NCI-H2029 (cell line): ENCODE data around the gene CSRP1.
"Not testable (repeated sequence)": the region's sequence is repeated elsewhere in the genome, so short reads cannot be mapped to it uniquely, and the experiment has no call there.

Source experiments
- DNase-seq: peaks from one replicate; lab custom pipeline; 2025; lab: John Stamatoyannopoulos, UW

The CSRP1 gene

DNA sequence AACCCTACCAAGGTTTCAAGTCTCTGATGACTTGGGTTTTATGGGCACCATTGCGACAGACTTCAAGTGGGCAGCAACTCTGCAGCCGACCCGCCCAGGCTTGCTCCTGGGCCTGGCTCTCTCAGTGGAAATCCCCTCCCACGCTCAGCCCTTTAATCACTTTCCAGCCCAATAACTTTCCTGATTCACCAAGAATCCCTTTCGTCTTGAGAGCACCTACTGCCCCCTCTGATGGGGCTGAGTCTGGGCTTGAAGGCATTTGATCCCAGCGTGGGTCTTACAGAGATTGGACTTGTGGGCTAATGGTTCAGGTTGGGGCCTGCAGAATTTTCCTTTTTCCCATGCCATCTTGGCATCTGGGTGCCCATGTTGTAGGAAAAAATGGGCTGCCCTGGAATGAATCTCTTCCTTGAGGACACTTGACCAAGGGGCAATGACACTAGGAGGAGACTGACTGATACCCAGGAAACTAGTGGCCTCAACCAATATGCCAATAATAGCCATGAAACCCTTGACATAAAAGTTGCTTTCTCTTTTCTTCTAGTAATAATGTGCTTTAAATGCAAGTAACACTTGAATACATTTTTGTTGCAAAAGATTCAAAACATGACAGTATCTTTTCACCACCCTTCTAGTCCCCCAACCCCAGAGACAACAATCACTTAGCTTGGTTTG lies 30.1 kb downstream of the CSRP1 start:
- no peak for DNase-seq

DNA sequence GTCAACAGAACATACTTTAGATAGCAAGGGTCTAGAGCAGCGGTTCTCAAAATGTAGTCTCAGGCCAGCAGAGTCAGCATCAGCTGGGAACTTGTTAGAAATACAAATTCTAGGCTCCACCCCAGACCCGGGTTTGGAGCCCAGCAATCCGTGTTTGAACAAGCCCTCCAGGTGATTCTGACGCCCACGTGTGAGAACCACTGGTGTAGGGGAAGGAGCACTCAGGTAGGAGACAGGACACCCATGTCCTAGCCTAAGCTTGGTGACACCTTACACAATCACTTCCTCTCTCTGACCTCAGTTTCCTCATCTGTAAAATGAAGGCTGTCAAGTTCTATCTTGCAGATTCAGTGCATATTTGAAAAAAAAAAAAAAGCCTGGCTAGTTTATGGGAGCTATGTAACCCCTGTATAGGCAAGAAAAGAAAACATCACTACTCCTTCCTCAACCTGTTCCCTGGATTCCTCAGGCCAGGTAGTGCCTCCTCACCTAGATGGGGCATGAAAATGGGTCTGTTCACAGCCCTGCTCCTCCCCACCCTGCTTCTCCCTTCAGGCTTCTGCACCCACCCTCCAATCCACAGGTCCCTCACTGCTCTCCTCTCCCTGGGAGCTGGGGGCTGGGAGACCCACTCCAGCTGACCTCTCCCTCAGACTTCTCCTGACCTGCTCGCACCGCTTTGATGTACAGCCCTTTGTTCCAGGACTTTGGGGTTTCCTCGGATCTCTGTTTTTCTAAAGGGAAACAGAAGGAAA lies 30.8 kb downstream of the CSRP1 start:
- no peak for DNase-seq

DNA sequence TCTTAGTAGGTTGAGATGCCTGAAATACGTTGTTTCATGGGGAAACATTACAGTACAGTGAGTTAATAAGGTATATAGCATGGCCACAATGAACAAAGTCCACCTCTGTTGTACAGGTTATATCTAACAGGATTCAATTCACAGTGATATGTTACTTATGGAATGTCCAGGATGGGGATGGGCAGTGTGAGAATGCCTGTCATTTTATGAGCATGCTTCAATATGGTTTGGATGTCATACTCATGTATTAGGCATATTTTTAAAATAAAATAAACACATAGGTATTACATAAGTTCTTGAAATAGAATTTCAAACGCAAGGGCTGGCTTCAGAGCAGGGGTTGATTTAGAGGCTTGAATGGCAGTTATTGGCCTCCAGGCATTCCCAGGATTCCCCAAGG lies 31.8 kb downstream of the CSRP1 start:
- no peak for DNase-seq

DNA sequence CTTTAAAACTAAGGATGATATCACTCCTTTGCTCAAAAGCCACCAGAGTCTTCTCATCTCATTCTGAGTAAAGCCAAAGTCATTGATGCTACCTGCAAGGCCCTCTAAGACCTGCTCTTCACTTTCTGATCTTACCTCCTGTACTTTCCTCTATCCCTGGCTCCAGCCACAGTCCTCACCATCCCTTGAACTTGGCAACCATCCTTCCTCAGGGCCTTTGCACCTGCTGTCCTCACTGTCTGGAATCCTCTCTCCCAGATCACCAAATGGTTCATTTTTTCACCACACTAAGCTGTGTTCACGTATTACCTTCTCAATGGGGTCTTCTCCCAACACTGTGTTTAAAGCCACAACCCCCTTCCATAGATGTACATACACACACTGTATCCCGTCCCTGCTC lies 33.6 kb downstream of the CSRP1 start:
- no peak for DNase-seq

DNA sequence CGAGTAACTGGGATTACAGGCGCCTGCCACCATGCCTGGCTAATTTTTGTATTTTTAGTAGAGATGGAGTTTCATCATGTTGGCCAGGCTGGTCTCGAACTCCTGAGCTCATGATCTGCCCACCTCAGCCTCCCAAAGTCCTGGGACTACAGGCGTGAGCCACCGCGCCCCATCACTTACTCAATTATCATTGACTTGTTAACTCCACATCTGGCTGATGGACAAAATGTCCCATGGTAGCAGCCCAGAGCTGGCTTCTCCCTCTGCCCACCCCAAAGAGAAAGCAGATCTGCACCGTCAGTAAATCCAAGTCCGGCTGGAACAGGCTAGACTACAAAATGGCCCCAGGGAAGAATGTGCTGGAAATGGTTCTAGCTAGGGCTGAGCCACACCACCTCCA lies 34.6 kb downstream of the CSRP1 start:
- not testable (repeated sequence) for DNase-seq

DNA sequence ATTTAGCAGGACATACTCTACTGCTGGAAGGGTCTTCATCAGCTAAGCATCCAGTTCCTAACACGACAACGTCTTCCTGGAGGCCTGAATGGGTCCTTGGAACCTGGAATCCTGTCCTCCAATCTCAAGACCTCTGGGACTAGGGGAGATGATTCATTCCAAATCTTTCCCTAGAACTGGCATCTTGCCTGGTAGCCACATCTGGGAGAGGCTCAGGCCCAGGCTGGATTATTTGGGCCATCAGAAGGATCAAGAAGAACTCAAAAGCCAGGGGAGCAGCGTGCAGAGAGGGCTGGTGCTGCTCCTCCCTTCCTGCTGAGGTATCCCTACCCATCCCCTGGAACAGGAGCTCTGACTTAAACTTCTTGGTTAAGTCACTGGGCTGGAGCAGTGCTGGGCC lies 35.2 kb downstream of the CSRP1 start:
- no peak for DNase-seq

DNA sequence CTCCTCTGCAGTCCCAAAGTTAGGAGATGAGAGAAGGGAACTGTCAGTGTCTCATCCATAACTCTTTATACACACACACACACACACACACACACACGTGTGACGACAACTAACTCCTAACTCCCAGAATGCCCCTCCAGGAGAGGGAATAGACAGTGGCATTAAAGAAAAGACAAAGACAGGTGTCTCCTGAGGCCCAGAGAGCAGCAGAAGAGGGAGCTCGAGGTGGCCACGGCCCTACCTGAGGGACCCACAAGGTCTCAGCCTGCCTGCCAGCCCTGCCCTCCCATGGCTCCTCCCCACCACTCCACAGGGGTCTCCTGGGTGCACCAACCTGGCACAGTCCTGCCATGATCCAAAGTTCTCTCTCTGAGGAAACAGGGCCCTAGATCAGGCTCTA lies 36.3 kb downstream of the CSRP1 start:
- DNase-seq, result no peak

DNA sequence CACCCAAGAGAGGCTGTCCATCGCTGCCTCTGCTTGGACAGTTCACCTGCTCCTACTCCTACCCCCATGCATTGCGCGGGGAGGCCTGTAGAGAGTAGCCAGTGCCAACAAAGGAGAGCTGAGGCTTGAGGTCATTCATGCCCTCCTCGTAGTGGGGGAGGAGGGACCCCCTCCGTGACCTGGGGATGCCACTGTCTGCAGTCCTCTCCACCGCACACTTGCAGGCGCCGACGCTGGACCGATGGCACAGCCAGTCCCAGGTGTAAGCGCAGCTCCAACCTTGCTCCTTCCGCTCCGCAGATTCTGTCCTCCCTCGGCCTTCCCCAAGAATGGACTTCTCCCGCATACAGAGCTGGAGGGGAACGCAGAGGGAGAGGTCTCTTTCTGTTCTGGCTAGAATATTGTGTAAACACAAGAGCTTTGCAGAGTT lies 37.3 kb downstream of the CSRP1 start:
- DNase-seq, result no peak

DNA sequence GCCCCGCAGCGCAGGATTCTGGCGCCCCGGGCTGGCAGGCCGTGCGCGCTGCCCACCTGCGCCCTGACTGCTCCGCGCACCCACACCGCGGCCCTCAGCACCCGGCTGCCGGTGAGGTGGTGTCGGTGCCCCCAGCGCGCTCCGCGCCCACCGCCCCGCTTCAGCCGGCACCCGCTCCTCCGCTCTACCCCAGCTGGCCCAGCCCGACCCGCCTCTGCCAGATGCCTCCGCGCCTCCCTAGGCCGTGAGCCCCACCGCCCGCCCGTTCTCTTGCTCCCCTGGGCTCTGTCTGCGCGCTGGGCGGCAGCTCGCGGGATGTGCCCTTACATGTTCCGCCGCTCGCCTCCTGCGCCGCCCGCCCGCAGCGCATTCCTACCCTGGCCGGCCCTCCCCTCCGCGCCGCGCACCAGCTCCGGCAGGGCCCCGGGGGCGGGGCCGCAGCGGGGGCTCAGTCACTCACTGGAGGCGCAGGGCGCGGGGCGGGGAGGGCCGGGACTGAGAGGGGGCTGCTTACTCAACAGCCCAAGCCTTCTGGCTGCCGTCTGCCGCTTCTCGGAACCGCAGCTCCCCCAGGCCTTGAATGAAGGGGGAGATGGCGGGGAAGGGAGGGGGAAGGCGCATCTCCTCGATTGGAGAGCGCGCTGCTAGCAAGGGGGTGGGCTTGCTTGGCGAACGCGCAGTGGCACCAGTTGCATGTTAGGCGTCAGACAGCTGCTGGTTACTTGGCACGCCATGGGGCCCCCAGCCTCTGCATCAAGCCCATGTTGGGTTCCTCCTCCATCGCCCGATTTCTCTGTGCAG lies 37.9 kb downstream of the CSRP1 start, which contains the start of gene PHLDA3:
Gene PHLDA3, minus strand, starts transcription at position 345 of the 801 bp plus-strand sequence. CDS start 402 bp downstream, outside the sequence.
- no peak for DNase-seq

DNA sequence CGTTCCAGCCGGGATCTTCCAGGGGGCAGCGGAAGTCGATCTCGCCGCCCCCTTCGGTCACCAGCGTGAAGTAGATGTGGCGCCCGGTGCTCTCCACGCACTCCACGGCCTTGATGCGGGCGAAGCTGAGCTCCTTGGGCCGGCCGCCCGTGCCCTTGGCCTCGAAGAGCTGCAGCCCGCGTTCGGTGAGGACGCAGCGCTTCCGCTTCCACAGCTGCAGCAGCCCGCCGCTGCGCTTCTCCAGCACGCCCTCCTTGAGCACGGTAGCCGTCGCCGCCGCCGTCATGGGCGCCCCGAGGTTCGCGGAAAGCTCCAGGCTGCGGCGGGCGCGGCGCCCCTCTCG lies 38.5 kb downstream of the CSRP1 start:
- no peak for DNase-seq

DNA sequence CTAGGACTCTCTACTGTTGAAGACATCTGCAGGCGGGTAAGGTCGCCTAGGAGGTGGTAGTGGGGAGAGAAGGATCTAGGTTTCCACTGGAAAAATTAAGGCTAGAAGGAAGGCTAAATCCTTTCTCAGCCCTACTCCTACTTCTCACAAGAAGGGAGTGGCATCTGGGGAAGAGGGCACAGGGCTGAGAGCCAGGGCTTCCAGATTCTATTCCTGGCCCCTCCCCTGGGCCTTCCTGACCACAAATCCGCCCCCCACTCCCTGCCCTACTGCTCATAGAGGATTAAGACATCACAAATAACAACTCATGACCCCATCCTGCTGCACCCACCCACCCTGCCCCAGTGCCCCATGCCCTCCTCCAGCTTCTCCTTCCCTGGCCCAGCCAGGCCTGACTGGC lies 40.4 kb downstream of the CSRP1 start:
- no peak for DNase-seq

DNA sequence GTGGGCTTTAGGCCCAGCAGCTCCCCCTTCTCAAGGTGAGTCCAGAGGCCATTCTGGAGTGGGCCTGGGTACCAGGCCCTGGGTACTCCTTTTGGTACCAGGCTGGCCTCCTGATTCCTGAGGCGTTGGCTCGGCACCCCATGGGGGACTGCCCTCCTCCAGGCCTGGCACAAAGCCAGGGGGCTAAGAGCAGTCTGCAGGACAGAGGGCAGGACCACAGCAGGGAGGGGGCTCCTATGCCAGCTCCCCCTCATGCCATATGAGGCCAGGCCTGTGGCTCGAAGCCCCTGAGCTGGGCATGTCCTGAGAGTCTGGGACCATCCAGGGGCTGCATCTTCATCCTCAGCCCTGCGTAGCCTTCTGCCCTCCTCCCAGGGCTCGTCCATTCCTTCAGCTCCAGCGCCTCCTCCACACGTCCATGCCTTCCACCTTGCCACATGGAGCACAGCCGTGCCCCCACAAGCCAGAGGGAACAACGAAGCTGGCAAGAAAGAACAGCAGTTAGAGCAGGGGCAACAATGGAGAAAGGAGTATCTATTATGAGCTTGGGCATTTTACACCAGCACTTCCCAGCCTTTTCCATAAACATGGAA lies 41.1 kb downstream of the CSRP1 start:
- no peak for DNase-seq

DNA sequence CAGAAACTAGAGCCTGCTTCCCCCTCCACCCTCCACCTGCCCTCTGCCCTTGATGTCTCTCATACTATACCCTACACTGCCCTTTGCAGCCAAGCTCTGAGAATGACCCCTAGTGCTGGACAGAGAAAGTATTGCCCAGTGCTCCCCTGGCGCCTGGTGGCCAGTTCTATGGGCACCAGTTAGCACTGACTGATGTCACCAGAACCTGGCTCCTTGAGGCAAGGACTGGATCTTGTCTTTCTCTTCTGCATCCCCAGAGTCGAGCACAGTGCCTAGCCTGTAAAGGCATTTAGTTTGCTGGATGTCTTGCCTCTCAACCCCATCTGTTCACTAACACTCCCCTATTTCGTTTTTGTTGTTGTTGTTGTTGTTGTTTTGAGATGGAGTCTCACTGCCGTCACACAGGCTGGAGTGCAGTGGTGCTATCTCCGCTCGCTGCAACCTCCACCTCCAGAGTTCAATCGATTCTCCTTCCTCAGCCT lies 43.8 kb downstream of the CSRP1 start:
- DNase-seq, result no peak

DNA sequence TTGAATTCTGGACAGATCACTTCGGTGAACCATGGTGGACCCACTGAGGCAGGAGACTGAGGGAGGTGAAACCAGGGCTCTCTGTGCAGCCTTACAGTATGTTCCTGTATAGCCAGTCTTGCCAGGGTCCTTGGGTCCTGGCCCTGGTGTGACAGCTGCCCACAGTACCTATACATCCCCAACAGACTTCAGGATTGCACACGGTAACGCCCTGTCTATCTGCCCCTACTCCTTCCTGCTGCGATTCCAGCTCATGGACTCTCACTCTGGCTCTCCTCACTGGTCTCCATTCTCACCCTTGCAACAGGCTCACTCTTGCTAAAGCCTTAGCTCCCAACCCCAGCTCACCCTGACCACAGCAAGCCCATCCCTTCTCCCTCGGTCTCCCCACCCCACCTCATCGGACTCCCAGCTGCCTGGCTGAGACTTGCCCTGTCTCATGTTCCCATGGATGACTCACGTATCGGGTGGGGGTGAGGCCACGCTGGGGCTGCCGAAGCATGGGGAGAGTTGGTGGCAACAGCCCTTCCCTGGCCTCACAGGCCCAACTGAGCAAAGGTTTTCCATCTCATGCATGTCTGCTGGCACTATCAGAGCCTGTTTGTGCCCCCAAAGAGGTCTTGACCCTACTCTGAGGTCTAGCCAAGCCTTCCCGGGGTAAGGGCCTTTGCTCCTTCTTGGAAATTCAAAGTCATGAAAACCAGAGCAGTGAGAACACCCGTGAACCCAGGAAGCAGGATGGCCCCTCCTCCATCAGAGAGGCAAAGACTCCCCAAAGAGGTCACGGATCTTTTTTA lies 45.1 kb downstream of the CSRP1 start:
- no peak for DNase-seq

DNA sequence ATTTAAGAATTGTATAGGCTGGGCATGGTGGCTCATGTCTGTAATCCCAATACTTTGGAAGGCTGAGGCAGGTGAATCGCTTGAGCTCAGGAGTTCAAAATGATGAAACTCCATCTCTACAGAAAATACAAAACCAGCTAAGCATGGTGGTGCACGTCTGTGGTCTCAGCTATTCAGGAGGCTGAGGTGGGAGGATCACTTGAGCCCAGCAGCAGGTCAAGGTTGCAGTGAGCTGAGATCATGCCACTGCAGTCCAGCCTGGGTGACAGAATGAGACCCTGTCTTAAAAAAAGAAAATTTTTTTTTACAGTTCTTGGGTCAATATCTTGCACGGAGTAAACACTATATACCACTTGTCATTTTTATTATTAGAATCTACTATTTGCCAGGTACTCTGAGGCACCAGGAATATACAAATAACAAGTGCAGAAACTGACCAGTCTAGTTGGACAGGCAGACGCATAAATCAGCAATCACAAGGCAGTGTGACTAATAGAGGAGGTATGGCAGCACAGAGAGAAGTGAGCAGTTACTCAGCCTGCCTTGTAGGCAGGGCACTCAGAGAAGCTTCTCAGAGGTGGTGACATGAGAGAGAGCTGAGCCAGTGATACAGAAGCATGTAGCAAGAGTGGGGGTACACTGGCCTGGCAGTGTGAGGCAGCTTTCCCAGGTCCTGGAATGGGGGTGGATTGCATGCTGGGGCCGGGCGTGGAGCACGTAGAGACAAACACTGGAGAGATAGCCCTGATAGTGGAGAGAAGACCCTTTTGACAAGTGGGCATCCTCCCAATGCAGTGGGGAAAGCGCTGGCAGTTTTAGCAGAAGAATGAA lies 45.9 kb downstream of the CSRP1 start:
- no peak for DNase-seq

DNA sequence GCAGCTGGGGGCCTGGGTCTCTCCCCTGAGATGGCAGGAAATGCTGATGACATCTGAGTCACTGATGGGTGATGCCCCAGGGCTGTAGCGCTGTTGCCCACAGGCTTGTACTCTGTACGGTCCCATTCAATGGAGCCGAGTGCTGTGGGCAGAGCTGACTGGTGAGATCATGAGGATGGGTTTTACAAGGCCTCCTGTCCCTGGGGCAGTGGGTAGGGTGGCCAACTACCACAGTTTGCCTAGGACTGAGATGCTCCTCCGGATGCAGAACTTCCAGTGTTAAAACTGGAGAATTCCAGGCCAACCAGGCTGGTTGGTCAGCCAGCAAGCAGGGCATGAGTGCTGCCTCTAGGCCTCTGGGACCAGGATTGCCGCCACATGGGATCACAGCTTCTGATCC lies 47.1 kb downstream of the CSRP1 start:
- no peak for DNase-seq

DNA sequence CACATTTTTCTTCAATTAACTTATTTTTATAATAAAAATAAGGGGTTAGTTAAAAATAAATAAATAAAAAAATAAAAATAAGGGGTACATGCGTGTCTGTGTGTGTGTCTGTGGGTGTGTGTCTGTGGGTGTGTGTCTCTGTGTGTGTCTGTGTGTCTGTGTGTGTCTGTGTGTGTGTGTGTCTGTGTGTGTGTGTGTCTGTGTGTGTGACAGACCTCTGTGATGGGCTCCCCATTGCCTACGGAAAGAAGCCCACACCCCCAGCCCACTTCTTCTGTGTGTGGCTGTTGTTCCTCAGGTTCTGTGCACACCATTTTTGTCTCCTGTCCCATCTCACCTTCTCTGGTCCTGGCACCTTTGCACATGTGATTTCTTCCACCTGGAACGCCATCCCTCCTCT lies 47.9 kb downstream of the CSRP1 start:
- no peak for DNase-seq

DNA sequence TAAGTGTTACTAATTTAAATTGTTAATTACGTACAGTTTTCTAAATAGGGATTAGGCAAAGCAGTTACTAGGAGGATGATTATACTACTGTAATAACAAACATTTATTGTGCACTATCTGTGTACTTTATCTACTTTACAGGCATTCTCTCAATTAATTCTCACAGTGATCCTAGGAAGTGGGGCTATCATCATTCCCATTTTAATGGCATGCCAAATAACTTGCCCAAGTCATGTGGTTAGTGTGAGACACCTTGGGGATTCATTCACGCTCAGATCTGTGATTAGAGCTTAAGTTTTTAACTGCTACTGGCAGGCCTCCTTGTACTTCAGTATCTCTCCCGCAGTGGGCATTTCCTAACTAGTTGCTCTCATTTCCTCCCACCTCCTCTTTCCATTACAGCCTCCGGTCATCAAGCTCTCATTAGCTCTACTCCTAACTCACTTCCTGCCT lies 49.4 kb downstream of the CSRP1 start:
- DNase-seq, result no peak

DNA sequence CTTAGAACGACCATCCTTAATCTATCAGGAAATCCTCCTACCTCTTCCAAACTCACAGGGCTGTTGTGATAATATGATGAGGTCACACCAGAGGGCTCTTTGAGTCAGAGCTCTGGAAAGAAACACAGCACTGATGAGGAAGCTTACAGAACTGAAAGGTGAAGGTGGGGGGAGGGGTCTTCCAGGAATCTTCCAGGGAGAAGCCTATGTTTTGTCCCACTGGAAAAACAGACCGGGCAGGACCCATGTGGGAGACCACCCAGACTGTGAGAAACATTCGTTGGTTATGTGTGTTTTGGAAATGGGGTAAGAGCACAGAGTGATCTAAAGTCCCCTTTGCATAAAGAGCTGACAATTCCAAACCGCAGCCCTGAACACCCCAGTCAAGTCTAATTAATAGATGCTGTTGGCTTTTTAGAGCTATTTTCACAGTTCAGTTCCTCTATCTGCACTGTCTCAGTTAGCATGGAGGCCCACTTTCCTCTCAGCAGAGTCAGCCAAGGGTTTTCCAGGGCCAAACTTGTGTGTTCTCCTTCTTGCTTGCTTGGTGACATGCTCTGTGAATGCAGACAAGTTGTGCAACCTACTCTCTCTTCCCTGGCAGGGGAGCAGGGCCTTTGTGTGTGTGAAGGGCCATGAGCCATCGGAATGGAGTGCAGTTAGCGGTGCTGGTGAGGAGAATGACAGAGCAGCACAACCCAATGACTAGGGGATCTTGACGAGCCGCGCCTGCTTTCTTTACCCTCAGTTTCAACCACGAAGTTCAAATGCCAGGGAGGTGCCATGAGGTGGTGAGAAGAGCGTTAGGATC lies 50.2 kb downstream of the CSRP1 start:
- DNase-seq, result no peak

DNA sequence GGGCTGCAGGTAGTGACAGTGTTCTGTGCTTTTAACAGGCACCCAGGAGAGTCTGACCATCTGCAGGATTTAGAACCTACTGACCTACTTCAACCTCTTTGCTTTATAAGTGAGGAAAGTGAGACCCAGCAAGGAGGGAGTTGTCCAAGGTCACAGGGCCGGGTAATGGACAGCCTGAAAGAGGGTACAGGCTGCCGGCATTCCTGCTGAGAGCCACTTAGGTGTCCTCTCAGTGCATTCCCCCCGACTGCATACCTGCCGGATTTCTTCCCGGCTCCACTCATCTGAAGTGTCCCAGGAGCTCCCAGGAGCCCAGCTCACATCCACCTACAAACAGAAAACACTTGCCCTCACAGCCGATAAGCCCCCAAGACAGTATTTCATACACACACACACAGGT lies 51.8 kb downstream of the CSRP1 start:
- DNase-seq, result no peak
